Endothelial cell of umbilical vein (primary cell): ENCODE measurements around the gene ERBB4. TPM values are rescaled to one million over a fixed set of nuclear protein-coding genes. Genes with fewer than 3 reads are reported as not detected.

Experiments used
- BruUV-seq: library from RNA; stranded (reverse); fragments of 400-500 nt; replicated peaks from 2 replicates; lab custom pipeline; 2021; lab: Mats Ljungman, UMichigan
- CTCF ChIA-PET: fragments of 300-600, 350-600 bp; sonication (Branson Sonifier 250); formaldehyde crosslinking; loops from one replicate; lab custom pipeline; 2021; ENCODE audit warnings: antibody characterized with exemption, inconsistent platforms; lab: Charles Lee
- POLR2A ChIA-PET: fragments of 300-600, 350-600 bp; sonication (Branson Sonifier 250); formaldehyde crosslinking; loops from one replicate; lab custom pipeline; 2021; ENCODE audit warnings: antibody characterized with exemption, inconsistent platforms; lab: Charles Lee
- DNase-seq: peaks from one replicate; pipeline ENCODE4 v3.0.0-alpha.2; 2011; ENCODE audit warnings: low read depth, low spot score
- FAIRE-seq: peaks from 2 replicates; lab custom pipeline; 2011; peaks lifted over from hg19 to GRCh38; lab: Jason Lieb, UNC
- H2AFZ ChIP-seq: 2 replicates; pipeline ENCODE4 v1.6.0; 2012; ENCODE audit warnings: low read depth, low read length, control low read depth, inconsistent platforms
- H3K27ac ChIP-seq: 2 replicates; pipeline ENCODE4 v1.5.1; 2011; ENCODE audit warnings: low read depth, mild to moderate bottlenecking, control low read depth, low read length, moderate library complexity; ENCODE audit not compliant: insufficient read depth
- H3K27me3 ChIP-seq, 2 experiments: 2 replicates each; pipeline versions ENCODE4 v1.6.0 to v1.6.1; 2011; ENCODE audit warnings: low read length in 2 of 2, mixed read lengths in 1 of 2; ENCODE audit not compliant: control insufficient read depth in 2 of 2, insufficient read depth in 2 of 2
- H3K36me3 ChIP-seq, 2 experiments: 2 replicates in 1 of 2; 3 replicates in 1 of 2; pipeline ENCODE4 v1.5.1; 2011; ENCODE audit warnings: low read length in 2 of 2, mild to moderate bottlenecking in 1 of 2, moderate library complexity in 1 of 2; ENCODE audit not compliant: control insufficient read depth in 2 of 2, insufficient read depth in 2 of 2; ENCODE audit errors: extremely low read depth in 1 of 2
- H3K4me1 ChIP-seq: 3 replicates; pipeline ENCODE4 v1.5.1; 2011; ENCODE audit warnings: mild to moderate bottlenecking, low read length; ENCODE audit not compliant: control insufficient read depth, insufficient read depth; ENCODE audit errors: extremely low read depth
- H3K4me2 ChIP-seq: 2 replicates; pipeline ENCODE4 v1.6.1; 2011; ENCODE audit warnings: low read length, control low read depth, mixed read lengths; ENCODE audit not compliant: insufficient read depth
- H3K4me3 ChIP-seq, 3 experiments: fragments of 200-600 bp in 1 of 3; sonication (generic), shearing (Covaris generic) in 1 of 3; replicated peaks in 1 of 3; 2 replicates each; pipeline ENCODE4 v1.5.1; 2011 to 2016; ENCODE audit warnings: control low read depth in 3 of 3, low read length in 3 of 3, mild to moderate bottlenecking in 2 of 3, inconsistent platforms in 1 of 3, low read depth in 1 of 3, moderate library complexity in 1 of 3; ENCODE audit not compliant: insufficient read depth in 1 of 3
- H3K79me2 ChIP-seq: 2 replicates; pipeline ENCODE4 v1.6.0; 2012; ENCODE audit warnings: low read length, inconsistent platforms; ENCODE audit not compliant: control insufficient read depth, insufficient read depth
- H3K9ac ChIP-seq: replicated peaks from 2 replicates; pipeline ENCODE3; 2011; ENCODE audit warnings: low read length, control low read depth; ENCODE audit not compliant: insufficient read depth; ENCODE audit errors: extremely low read depth
- H3K9me1 ChIP-seq: replicated peaks from 3 replicates; pipeline ENCODE4 v1.6.0; 2011; ENCODE audit warnings: mild to moderate bottlenecking, low read length; ENCODE audit not compliant: control insufficient read depth, insufficient read depth; ENCODE audit errors: extremely low read depth
- H3K9me3 ChIP-seq: replicated peaks from 2 replicates; pipeline ENCODE4 v1.5.1; 2012; ENCODE audit warnings: low read length, inconsistent platforms; ENCODE audit not compliant: control insufficient read depth, insufficient read depth
- H4K20me1 ChIP-seq: replicated peaks from 2 replicates; pipeline ENCODE3; 2011; ENCODE audit warnings: mild to moderate bottlenecking, low read length; ENCODE audit not compliant: control insufficient read depth, insufficient read depth; ENCODE audit errors: extremely low read depth
- CTCF ChIP-seq, 2 donors: IDR thresholded peaks; 1 replicate in 1 of 2; 2 replicates in 1 of 2; pipeline ENCODE4 v1.5.1; 2011; ENCODE audit warnings: low read length in 2 of 2, mild to moderate bottlenecking in 2 of 2, moderate library complexity in 2 of 2, control low read depth in 1 of 2, inconsistent platforms in 1 of 2, low read depth in 1 of 2; ENCODE audit not compliant: insufficient read depth in 1 of 2; ENCODE audit errors: extremely low read depth in 1 of 2
- EZH2 ChIP-seq: IDR thresholded peaks from 2 replicates; pipeline ENCODE4 v1.6.1; 2012; ENCODE audit warnings: borderline replicate concordance, low read depth, mild to moderate bottlenecking, moderate library complexity, low read length, inconsistent platforms; ENCODE audit not compliant: severe bottlenecking
- JUN ChIP-seq: IDR thresholded peaks from 2 replicates; pipeline ENCODE4 v1.6.1; 2011; ENCODE audit warnings: borderline replicate concordance, low read depth; ENCODE audit not compliant: insufficient read length, insufficient read depth
- MAX ChIP-seq: IDR thresholded peaks from 2 replicates; pipeline ENCODE4 v1.6.1; 2011; ENCODE audit not compliant: insufficient read depth, insufficient read length
- MYC ChIP-seq: IDR thresholded peaks from one replicate; pipeline ENCODE4 v1.6.1; 2011; ENCODE audit warnings: mild to moderate bottlenecking, low read depth, low read length
- POLR2A ChIP-seq: IDR thresholded peaks from 2 replicates; pipeline ENCODE4 v1.6.1; 2012; ENCODE audit warnings: low read depth, mild to moderate bottlenecking, control low read depth, low read length
- POLR2AphosphoS5 ChIP-seq: IDR thresholded peaks from 2 replicates; pipeline ENCODE4 v1.6.1; 2012; ENCODE audit warnings: low read depth, mild to moderate bottlenecking, control low read depth, low read length, moderate library complexity; ENCODE audit not compliant: insufficient read depth
- dilution Hi-C: fragments of 300-500 bp; cut with MboI; formaldehyde crosslinking; loops from one replicate; pipeline ENCODE4 v1.15.0; 2019; ENCODE audit warnings: low sequenced_read_pairs; ENCODE audit not compliant: extremely low pct_ligation_motif_present
- intact Hi-C: fragments of 100-400 bp; cut with micrococcal nuclease; formaldehyde crosslinking; loops from one replicate; pipeline ENCODE4 v1.10.0; 2022
- polyA plus RNA-seq, 4 experiments: library from polyadenylated mRNA; depleted of rRNA in 3 of 4; stranded (reverse) in 3 of 4; unstranded in 1 of 4; fragments of >200 nt; gene quantifications; 2 replicates each; pipeline versions ENCODE4 v1.2.1 to v1.2.3, GENCODE V29; 2011 to 2012; ENCODE audit warnings: missing spikeins in 1 of 4
- total RNA-seq: library from RNA; stranded (reverse); gene quantifications from 2 replicates; pipeline ENCODE4 v1.2.3, GENCODE V29; 2021

The ERBB4 gene
- total and polyA plus RNA-seq, 2 donors (not counting 3 experiments of a cell fraction or from before 2014, with no cell fraction given) = 0.01 to 0.27 TPM

DNA sequence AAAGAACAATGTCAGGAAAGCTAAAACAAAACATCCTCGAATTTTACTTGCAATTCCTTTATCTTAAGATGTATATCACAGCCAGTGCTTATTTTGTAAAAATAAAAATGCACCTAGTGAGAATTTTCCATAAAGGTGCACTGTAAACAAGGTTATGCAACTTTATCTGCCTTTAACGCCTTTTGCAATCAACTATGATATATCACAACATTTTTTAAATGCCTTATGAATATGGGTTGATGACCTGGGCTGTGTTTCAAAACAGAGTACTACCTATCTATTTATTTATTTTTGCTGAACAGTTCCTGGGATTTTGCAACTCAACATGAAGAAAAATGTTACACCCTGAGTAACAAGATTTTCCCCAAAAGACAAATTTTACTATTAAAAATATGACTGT, 1112.4 kb downstream of the ERBB4 start:
- CTCF ChIA-PET = interaction anchor here (1.1 kb wide), 1 partner anchor 29 kb away, joined by 3 read pairs; no protein-coding TSS in a partner anchor

More for the DNA sequence above, 1112.4 kb downstream of the ERBB4 start:
- H3K4me3 ChIP-seq = no peak overlapping the region
- no peaks in the 10 kb centered on the region for H4K20me1 ChIP-seq
- no peaks in the 10 kb centered on the region for H3K9me1 ChIP-seq
- dilution Hi-C loops = no loop called here
- H3K27ac ChIP-seq = no peak overlapping the region
- H3K79me2 ChIP-seq = no peaks in the 10 kb centered on the region
- FAIRE-seq = no peak
- POLR2A ChIA-PET = no interaction called here
- TF ChIP-seq JUN (no peak), POLR2A (no peak), MAX (no peak), CTCF (IDR thresholded peaks at IDR 0.05; ENCODE audit: extremely low read depth in 1 of 2, insufficient read depth in 1 of 2, low read depth in 1 of 2, low read length in 2 of 2) (no peak), EZH2 (no peak), POLR2AphosphoS5 (no peak), MYC (no peak)
- BruUV-seq = no TSS peak
- no peak overlapping the region for H3K9ac ChIP-seq
- no peak overlapping the region for H3K4me2 ChIP-seq
- no peaks in the 10 kb centered on the region for H3K27me3 ChIP-seq
- no peak for DNase-seq
- no peaks in the 10 kb centered on the region for H3K36me3 ChIP-seq
- H3K9me3 ChIP-seq = no peaks in the 10 kb centered on the region
- no peak overlapping the region for H2AFZ ChIP-seq
- intact Hi-C loops = no loop called here
- peaks cover 9% of the 10 kb centered on the region for H3K4me1 ChIP-seq
